ENCODE measurements around the gene GNE.

DNA sequence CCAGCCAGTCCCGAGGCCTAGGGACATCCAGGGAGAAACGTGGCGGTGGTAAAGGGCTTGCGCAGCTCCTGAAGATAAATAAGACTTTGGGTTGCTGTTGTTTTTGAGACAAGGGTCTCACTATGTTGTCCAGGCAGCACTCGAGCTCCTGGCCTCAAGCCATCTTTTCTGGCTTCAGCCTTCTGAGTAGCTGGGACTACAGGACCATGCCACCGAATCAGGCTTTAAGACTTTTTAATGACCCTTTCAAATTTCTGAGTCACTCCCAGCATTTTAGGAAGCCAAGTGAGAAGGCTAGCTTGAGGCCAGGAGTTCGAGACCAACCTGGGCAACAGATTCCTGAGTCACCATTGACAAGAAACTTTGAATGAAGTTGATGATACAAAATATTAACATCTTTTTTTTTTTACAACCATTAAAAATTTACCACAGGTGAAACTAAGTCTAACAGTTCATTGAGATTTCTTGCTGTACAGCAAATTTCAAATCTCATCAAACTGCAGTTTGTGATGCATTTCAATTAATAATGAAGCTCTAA is 817 bp upstream of the GNE start:
- TF ChIP-seq, protein P1, sequence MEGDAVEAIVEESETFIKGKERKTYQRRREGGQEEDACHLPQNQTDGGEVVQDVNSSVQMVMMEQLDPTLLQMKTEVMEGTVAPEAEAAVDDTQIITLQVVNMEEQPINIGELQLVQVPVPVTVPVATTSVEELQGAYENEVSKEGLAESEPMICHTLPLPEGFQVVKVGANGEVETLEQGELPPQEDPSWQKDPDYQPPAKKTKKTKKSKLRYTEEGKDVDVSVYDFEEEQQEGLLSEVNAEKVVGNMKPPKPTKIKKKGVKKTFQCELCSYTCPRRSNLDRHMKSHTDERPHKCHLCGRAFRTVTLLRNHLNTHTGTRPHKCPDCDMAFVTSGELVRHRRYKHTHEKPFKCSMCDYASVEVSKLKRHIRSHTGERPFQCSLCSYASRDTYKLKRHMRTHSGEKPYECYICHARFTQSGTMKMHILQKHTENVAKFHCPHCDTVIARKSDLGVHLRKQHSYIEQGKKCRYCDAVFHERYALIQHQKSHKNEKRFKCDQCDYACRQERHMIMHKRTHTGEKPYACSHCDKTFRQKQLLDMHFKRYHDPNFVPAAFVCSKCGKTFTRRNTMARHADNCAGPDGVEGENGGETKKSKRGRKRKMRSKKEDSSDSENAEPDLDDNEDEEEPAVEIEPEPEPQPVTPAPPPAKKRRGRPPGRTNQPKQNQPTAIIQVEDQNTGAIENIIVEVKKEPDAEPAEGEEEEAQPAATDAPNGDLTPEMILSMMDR (conservative IDR thresholded peaks at IDR 0.05; ENCODE audit: low read depth, low read length), result no peak
- no peak for TF ChIP-seq EZH2 (IDR thresholded peaks at IDR 0.05; ENCODE audit: borderline replicate concordance, low read depth, low read length, poor library complexity, severe bottlenecking)

Data from A673 (cell line).